Erythroblast (primary cell): ENCODE results near the gene BRMS1.
"Not testable (repeated sequence)": the region's sequence is repeated elsewhere in the genome, so short reads cannot be mapped to it uniquely, and the experiment has no call there.

Source experiments
- DNase-seq, 2 experiments: peaks; one replicate each; lab custom pipeline; 2025; lab: John Stamatoyannopoulos, UW
- GATA1 ChIP-seq: IDR thresholded peaks from 2 replicates; pipeline ENCODE4 v1.6.1; 2011; ENCODE audit warnings: low read depth, mild to moderate bottlenecking, control low read depth, low read length, moderate library complexity
- POLR2A ChIP-seq: IDR thresholded peaks from 2 replicates; pipeline ENCODE4 v1.6.1; 2011; ENCODE audit warnings: mild to moderate bottlenecking, low read length

The BRMS1 gene

DNA sequence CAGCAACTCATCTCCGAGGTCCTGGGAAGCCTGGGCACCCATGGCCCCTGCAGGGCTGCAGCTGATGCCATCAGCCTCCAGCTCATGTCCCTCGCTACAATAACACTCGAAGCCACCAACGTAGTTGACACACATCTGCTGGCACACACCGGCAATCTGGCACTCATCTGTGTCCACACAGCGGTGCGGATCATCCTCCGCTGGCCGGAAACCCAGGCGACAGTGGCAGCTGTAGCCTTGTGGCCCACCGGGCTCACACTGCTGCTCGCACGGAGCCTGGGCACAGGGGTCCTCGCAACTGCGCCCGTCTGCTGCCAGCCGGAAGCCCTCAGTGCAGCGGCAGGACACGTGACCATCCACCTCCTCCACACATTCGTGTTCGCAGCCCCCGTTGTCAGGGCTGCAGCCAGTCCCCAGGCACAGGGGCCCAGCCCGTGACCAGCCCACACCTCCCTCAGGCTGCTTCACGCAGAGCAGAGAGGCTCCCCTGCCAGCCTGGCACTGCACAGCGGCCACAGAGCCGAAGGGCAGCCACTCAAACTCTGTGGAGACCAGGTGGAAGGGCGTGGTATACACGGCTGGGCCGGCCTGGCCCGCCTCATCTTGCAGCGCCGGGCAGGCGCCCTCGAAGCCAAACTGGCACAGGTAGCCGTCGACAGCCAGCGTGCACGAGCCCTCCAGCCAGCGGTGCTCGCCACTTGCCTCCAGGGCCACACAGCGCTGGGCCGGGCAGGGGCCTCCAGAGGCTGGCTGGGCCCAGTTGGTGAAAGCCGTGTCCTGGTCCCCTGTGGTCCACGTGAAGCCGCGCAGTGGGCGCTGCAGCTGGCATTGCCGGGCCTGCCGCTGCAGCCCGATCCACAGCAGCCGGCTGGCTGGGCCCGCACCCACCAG is 28.7 kb downstream of the BRMS1 start:
- TF ChIP-seq POLR2A (no peak), GATA1 (no peak)
- DNase-seq: no peak

DNA sequence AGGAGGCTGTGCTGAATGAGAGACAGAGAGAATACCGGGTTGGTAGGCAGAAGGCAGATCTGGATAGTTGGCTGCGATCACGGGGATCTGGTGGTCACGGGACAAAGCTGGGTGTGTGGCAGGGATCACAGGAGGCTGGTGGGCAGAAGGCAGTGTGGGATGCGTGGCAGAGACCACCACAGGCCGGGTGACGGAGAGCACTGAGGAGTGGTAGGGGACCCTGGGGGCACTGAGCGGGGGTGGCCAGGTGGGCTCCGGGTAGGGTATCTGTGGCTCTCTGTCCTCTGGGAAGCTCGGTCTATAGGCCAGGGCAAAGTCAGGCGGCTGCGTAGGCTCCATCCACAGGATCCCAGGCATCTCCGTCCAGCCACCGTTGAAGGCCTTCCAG is 29.4 kb downstream of the BRMS1 start:
- no peak for TF ChIP-seq GATA1
- TF ChIP-seq POLR2A: no peak
- no peak for DNase-seq

DNA sequence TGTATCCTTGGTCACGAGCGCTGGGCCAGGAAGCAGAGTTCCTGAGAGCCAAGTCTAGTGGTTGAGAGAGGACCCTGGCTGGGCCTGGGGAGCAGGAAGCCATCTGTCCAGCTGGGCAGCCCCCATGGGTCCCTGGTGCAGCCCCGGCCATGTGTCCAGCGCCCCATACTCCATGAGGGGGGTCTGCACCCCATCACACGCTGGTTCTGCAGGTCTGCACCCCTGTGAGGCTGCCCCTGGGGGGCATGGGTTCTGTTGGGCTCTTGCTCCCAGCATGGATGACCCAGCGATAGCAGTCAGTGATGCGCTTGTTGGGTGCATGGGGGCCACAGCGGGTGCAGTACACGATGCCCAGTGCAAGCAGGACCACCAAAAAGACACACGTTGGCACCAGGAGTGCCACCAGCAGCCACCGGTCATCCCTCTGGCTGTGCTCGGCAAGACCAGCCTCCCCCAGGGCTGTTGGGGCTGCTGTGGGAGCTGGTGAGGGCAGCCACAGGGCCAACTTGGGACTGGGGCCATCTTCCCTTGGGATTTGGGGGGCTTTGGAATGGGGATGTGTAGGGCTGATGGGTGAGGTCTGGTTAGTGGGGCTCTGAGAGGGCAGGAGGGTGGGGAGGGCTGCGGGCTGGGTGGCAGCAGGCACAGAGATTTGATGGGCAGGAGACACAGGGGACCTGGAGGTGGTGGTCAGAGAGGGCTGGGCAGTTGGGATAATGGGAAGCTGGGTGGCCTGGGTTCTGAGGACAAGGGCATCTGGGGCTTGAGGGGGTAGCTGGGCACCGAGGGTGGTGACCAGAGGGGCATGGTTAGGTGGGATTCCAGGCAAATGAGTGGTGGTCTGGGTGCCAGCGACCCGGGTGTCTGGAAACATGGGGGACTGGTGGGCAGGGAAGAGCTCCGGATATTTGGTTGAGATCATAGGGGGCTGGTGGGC is 30.1 kb downstream of the BRMS1 start:
- DNase-seq: no peak
- no peak for TF ChIP-seq GATA1
- TF ChIP-seq POLR2A: no peak

DNA sequence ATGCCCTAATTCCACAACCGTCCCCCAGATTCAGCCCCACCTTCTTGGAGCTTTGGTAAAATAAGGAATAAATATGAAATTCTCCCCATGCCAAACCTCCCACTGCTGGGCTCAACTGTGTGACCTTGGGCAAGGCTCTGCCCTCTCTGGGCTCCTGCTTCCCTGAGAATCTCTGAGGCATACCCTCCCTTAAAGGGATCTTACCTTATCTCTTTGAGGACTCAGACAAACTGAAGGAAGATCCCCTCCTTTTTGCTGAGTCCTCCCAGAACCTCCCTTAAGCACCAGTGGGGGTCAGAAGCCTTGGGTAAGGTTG is 30.8 kb downstream of the BRMS1 start:
- TF ChIP-seq GATA1: no peak

DNA sequence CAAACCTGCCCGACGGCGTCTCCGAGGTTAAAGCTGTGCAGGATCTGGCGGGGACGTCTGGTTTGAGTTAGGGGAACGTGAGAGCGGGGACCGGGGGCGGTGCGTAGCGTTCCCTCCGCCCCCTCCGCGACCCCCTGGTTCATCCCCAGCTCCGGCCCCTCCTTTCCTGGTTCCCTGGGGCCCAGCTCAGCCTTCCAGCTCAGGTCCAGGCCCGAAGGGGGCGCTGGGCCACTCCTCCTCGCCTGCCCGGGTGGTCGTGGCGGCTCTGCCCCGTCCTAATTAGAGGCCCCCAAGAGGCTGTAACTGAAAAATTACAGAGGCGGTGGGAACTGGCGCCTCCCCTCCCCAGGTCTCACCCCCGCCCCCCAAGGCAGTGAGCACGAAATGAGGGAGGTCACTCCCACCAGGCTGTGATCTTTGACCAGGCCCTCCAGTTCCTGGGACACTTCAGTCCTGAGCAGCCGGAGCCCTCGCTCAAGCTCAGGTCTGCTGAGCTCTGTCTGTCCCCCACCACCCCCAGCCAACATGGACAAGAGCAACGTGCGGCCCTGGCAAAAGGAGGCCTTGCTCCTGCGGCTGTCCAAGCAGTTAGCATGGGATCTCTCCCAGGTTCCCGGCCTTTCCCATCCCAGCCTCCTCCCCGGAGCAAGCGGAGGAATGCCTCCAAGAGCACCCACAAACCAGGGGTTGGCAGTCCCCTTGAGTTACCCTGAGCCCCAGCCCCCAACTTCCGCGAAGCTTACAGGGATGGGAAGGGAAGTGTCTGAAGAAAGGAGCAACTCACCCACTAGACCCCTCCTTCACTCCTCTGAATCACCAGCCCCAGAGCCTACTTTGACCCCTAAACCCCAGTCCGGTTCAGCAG is 31.4 kb downstream of the BRMS1 start:
- TF ChIP-seq POLR2A (no peak), GATA1 (no peak)
- DNase-seq: no peak

More for the DNA sequence above, 30.8 kb downstream of the BRMS1 start:
- DNase-seq: no peak

DNA sequence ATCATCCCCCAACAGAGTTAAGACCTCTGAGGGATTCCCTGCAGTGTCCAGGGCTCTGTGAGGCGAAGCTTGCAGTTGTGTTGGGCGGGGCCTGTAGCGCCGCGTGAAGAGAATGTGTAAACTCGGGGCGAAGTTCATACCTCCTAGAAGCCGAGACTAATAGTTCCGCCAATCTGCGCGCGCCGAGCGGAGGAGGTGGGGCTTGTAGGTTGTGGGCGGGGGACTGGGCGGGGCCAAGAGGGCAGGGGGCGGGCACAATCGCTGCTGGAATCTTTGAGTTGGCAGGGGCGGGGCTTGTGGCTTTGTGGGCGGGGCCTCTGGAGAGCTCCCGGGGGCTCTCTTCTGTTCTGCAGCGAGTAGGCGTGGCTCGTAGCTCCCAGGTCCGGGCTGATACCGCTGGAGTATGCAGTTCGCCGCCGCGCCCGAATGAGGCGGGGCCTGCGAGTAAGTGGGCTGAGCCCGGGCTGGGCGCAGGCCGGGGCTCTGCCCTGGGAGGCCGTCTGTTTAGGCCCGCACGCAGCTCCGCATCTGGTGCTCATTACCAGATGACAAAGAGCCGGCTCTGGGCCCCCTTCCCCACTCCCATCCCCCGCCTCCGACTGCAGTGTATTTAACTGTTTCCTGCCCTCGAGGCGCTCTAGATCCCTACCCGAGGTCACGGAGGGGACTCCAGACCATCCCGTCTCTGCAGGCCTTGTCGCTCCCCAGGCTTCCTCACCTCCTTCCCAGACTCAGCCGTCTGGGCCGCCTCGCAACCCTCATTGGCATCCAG is 32.2 kb downstream of the BRMS1 start:
- TF ChIP-seq POLR2A (no peak), GATA1 (no peak)
- DNase-seq: peak; percentile 99 to 100

DNA sequence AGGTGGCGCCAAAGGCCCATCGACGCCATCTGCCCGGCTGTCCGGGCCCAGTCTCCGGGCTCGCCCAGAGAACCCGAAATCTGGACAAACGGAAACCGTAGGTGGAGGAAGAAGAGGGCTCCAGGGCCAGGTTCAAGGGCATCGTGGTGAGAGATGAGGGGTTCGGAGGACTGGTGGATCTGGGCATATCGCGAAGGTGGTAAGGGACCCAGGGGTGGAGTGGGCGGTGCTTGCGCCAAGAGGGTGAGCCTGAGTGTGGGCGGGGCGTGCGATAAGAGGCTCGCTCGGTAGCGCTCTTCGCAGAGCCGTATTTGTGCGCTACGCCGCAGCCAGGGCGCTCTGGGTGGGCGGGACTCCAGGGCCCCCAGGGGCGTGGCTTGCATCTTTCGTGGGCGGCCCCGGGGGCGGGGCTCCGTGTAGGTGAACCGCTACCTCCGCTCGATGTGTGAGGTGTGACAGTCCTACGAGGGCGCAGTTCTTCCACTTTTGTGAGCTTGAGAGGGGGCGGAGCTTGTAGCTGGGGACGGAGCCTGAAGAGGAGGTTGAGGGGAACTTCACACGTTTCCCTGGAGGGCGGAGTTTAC is 32.8 kb downstream of the BRMS1 start:
- DNase-seq: peak; percentile 96 to 97
- TF ChIP-seq GATA1: peak; percentile 29
- TF ChIP-seq POLR2A: no peak

DNA sequence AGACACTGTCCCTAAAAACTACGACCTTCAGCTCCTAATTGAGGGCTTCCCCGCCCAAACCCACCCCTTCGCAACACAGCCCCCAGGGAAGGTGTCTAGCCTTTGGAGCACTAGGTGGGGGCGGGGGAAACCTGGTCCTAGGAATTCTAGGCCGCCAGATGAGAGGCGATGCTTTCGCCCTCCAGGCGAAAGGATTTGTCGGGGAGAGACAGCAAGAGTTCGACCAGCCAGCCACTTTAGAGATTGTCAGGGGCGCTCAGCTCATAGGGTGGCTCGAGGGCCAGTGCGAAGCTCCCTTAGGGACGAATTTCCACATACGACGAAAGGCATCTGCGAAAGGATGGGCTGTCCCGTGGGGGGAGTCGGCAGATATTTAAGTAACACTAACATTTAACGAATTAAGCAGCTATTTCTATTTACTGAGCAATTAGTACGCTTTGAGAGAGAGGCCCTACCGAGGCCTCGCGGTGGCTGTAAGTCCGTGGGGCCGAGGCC is 33.4 kb downstream of the BRMS1 start:
- no peak for DNase-seq
- TF ChIP-seq GATA1 (no peak), POLR2A (no peak)

DNA sequence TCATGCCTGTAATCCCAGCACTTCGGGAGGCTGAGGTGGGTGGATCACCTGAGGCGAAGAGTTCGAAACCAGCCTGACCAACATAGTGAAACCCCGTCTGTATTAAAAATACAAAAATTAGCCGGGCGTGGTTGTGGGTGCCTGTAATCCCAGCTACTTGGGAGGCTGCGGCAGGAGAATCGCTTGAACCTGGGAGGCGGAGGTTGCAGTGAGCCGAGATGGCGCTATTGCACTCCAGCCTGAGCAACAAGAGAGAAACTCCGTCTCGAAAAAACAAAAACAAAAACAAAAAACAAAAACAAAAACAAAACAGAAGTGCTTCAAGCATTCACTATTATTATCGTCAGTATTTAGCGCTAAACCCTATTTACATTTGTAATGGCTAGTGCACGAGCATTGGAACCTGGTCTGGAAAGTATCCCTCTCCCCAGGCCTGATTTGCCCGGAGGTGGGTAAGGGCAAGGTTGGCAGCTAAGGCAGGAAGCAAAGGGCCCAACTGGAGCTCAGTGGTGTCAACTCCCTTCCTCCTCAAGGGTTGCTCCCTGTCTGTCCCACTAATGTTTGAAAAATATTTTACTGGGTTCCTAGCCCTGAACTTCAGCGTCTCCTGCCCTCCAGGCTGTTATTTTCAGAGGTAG is 34.0 kb downstream of the BRMS1 start:
- DNase-seq: not testable (repeated sequence)

DNA sequence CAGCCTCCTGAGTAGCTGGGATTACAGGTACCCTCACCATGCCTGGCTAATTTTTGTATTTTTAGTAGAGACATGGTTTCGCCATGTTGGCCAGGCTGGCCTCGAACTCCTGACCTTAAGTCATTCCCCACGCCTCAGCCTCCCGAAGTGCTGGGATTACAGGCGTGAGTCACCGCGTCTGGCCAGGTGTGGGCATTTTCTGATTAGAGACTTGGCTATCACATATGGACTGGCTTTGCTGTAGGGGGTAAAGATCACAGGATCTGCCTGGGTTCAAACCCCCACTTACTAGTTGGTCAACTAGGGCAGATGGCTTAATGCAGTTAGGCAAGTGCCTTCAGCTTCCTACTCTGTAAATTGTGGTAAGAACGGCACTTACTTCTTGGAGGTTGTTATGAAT is 34.6 kb downstream of the BRMS1 start:
- TF ChIP-seq POLR2A (no peak), GATA1 (no peak)
- no peak for DNase-seq

DNA sequence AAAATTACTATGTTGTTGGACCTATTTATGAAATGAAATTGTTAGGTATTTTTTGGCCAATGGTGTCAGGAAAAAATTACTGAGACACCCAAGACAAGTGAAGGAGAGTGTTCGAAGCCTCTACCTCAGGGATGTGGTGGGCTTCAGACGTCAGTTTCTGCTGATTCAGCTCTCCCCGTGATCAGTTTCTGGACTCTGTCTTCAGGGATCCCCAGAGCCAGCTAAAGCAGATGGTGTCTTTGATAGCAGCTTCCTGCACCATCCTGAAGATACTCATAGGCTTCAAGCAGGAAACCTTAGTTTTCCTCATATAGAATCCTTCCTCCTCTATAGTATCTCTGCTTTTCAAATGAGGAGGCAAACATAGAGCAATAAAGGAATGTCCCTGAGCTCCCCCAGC is 35.4 kb downstream of the BRMS1 start:
- peak in 1 of 2 experiments; percentile 23 for DNase-seq
- TF ChIP-seq GATA1 (no peak), POLR2A (no peak)

DNA sequence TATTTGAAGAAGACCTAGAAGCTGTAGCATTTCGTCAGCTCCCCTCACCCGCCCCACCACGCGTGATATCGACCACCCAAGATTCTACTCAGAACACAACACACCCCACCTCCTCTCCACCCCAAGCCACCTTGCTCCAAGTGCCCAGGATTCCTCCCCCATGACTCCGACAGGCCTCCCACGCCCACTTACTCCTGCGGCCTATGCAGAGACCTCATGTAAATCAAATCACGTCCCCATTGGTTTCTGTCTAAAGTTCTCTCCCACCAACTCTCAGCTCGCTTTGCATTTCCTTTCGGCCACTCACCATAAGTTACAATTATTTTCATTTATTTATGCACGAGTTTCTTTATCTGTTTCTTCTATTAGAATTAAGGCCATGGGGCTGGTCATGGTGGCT is 42.2 kb downstream of the BRMS1 start:
- DNase-seq: no peak
- TF ChIP-seq POLR2A (no peak), GATA1 (no peak)
